Activated CD4-positive, alpha-beta T cell treated with anti-CD3 and anti-CD28 coated beads, Interleukin-2, Interleukin-6, amounts not matched to agents 100 ng/mL and 50 ng/mL, durations not matched to agents 16 hours and 8 hours (primary cell): Measurements from ENCODE around the gene GRIN3B.
"Not testable (repeated sequence)": the region's sequence is repeated elsewhere in the genome, so short reads cannot be mapped to it uniquely, and the experiment has no call there.

Source experiments
- DNase-seq: peaks from one replicate; pipeline ENCODE4 v3.0.0-alpha.2; 2020

GRIN3B gene

DNA sequence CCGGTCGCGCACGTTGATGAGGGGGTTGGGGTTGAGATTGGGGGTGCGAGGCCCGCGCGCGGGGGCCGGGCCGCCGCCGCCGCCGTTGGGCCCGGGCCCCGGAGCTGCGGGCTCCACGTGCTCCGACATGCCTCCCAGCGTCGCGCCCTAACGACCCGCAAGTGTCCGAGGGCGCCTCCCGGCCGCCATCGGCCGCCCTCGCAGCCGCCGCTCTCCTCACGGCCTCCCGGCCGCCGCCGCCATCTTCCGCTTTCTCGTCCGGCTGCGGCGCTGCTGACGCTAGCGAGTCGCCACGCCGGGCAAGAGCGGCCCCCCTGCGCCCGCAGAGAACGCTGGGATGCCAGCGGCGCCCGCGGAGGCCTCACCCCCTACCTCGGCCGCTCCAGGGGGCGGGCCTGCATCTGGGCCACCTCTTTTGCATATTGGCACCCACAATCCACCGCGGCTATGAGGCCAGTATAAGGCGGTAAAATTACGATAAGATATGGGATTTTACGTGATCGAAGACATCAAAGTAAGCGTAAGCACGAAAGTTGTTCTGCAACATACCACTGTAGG lies 20.7 kb downstream of the GRIN3B start, which contains the start of gene TMEM259:
Gene TMEM259, minus strand, starts transcription at position 256 of the 558 bp plus-strand sequence. Its CDS starts 127 bp downstream, at position 129.
- peak; percentile 98 for DNase-seq

DNA sequence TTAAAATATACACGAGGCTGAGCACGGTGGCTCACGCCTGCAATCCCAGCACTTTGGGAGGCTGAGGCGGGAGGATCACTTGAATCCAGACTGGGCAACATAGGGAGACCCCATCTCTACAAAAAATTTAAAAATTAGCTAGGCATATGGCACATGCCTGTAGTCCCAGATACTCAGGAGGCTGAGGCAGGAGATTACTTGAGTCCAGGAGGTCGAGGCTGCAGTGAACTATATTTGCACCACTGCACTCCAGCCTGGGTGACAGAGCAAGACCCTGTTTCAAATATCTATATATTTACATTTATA lies 23.6 kb downstream of the GRIN3B start:
- DNase-seq, result not testable (repeated sequence)

DNA sequence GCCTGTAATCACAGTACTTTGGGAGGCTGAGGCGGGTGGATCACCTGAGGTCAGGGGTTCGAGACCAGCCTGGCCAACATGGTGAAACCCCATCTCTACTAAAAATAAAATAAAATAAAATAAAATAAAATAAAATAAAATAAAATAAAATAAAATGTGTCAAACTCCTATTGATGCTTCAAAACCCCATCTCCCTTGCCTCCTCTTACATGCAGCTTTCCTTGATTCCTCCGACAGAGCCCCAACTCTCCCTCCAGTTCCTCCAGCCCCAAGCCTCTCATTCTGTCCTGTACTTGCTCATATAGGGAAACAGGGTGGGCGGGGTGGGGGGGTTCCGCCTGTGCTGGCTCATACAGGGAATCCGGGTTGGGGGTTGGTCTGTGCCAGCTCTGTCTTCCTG lies 24.9 kb downstream of the GRIN3B start:
- not testable (repeated sequence) for DNase-seq

DNA sequence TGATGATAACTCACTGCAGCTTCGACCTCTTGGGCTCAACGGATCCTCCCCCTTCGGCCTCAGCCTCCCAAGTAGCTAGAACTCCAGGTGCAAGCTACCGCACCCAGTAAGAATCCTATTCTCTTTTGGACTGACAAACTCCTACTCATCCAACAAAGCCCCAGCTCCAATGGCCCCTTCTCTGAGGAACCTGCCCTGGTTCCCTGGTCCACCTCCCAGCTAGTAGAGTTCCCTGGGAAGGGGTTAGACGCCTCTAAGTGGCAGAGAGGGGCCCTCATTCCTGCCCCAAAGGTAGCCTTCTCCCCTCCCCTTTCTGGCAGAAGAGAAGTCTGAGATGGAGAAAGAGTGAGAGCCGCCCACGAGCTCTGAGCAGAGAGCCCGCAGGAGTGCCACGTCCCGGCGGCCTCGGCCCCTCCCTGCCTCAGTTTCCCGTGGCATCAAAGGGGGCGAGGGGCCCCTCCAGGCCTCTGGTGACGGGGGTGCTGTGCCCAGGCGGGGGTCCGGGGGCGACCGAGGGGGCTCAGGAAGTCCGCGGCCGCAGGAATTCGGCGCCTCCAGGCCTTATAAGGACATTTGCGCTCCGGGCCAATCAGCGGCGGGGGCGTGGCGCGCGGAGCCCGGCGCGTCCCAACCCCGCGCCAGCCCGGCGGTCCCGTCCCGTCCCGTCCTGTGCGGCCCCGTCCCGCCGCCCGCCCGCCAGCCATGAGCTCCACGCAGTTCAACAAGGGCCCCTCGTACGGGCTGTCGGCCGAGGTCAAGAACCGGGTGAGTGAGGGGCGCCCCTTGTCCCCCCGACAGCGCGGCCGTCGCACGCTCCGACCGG lies 26.0 kb downstream of the GRIN3B start, which contains the start of gene CNN2:
Gene CNN2, plus strand, starts transcription at position 649 of the 823 bp plus-strand sequence. Its CDS starts 54 bp downstream, at position 703.
- peak; percentile 75 for DNase-seq

DNA sequence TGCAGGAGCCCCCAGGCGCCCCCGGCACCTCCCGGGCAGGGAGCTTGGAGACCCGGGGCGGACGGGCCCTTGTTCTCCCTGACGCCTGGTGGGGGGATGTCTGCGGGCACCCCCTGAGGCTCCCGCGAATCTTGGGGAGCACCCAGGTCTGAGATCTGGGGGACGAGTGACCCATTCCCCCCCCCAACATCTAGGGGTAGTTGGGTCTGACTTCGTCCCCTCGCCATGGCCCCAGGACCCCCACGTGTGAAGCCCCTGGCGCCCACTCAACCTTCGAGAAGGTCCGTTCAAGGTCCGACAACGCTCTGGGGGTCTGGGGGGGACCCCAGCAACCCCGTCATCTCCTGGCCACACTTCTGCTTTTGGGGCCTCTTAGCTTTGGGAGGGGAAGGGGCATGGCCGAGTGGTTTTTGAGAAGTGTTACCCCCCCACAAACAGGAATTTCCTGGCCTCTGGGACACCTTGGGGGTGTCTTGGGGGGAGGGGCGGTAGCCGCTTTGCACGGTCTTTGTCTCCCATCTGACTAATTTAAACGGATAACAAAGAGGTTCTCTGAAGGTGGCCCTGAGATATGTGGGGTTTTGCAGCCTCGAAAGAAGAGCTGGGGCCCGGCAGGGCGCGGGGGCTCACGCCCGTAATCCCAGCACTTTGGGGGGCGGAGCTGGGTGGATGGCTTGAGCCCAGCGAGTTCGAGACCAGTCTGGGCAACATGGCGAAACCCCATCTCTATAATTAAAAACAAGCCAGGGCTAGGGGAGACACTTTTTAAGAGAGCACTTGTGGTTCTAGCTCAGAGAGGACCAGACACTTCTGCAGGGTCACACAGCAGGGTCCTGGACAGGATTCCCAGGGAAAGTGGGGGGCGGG lies 26.8 kb downstream of the GRIN3B start:
- DNase-seq, result peak; percentile 47

DNA sequence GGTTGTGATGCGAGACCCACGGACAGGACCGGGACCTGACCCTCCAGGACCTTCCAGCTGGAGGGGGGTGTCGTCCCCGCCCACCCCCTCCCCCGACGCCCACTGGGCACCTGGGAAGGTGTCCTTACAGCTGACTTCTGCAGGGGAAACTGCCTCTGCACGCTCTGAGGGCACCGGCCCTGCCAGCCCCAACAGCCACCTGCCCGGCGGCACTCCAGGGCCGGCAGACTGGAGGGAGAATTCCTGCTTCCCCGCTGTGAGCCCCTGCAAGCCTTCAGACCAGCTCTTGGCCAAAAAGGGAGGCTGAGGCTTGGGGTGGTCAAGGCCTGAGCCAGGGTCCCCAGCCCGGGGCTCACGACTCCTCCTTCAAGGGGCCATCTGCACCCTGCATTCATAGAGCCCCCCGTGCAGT lies 27.4 kb downstream of the GRIN3B start:
- no peak for DNase-seq

DNA sequence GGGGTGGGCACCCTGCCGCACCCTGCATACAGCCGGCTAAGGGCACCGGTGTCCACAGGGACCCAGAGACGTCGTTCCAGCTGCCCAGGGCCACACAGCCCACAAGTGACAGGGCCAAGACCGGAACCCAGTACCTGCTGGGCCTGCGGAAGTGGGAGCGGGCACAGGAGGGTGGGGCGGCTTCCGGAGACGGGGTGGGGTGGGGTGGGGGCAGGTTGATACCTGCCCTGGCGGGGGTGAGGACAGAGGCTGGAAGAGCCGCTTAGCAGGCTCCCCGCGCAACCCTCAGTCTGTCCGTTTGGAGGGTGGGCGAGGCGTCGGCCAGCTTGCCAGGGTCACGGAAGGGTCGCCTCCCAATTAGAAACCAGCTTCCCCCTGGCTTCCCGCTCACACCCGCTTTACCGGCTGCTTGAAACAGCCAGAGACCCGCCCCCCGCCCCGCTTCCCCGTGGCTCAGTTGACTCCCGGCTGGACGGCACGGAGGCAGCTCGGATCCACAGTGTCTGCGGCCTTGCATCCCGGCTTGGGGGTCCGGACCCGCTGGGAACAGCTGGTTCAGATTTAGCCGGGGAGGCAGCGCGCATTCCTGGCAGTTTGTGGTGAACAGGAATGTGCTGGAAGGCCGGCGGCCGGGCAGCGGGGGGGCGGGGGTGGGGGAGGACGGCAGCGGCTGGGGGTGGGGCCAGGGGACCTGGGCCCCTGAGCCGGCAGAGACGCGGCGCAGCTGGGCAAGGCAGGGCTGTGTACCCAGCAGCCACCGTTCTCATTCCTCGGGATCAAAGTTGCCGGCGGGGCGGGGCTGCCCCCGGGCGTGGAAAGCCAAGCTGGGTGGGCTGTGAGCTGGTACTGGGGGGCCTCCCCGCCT lies 28.1 kb downstream of the GRIN3B start:
- peak; percentile 71 for DNase-seq

DNA sequence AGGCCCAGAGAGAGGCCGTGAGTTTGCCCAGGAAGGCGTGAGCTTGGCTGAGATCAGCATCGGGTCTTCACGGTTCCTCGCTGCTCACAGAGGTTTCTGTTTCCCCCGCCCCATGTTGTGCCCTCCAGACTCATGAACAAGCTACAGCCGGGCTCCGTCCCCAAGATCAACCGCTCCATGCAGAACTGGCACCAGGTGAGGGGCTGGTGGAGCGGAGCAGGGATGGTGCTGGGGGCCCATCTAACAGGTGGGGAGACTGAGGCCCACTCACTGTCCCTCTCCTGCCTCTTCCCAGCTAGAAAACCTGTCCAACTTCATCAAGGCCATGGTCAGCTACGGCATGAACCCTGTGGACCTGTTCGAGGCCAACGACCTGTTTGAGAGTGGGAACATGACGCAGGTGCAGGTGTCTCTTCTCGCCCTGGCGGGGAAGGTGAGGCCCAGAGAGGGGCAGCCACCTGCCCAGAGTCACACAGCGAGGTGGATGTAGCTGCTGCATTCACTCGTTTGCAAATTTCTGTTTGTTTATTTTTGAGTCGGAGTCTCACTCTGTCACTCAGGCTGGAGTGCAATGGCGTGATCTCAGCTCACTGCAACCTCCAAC lies 32.1 kb downstream of the GRIN3B start:
- DNase-seq, result no peak

DNA sequence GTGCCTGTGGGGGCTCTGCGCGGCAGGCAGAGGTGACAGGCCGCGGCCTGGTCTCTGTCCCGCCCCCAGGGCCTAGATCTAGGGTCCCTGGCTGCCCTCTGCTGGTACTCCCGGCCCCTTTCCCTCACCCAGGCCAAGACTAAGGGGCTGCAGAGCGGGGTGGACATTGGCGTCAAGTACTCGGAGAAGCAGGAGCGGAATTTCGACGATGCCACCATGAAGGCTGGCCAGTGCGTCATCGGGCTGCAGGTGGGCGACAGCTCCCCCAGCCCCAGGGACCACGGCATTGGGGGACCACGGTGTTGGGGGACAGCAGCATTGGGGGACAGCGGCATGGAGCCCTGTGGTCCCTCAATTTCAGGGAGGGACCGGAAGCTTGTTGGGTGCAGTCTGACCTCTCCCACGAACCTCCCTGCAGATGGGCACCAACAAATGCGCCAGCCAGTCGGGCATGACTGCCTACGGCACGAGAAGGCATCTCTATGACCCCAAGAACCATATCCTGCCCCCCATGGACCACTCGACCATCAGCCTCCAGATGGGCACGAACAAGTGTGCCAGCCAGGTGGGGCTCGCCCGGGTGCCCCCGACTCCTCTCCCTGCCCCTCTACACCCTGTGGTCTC lies 35.9 kb downstream of the GRIN3B start:
- no peak for DNase-seq

DNA sequence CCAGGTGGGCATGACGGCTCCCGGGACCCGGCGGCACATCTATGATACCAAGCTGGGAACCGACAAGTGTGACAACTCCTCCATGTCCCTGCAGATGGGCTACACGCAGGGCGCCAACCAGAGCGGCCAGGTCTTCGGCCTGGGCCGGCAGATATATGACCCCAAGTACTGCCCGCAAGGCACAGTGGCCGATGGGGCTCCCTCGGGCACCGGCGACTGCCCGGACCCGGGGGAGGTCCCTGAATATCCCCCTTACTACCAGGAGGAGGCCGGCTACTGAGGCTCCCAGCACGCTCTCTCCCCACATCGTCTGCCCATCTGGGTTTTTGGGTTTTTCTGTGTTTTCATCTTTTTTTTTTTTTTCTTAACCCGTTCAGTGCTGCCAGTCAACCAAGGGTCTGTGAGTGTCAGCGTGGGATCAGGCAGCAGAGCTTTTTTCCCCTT lies 37.4 kb downstream of the GRIN3B start:
- no peak for DNase-seq

DNA sequence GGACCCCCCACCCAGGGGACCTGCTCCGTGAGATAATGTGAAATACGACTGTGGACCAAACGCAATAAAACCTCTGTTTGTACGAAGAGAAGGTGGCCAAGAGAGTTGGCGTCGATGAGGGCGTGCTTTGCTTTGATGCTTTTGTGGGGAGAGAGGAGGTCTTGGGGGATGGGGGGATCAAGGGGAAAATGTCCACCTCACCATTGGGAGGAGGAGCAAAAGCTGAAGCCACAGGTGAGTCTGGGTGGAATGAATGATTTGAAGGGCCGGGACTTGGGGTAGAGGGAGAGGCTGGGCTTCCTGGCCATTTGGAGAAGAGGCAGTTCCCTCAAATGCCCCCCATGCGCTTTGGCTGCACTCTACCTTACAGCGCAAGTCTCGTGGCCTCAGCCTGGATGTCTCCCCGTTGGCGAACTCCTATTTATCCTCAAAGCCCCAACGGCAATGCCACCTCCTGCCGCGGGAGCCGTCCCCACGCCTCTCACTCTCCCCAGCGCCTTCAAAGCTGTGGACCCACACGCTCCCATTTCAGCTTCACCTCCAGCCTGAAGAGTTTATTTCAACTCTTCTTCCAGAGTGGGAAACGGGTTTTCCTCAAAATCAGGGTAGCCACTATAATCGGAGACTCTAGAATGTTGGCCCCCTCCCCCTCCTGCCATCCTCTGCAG lies 38.9 kb downstream of the GRIN3B start:
- DNase-seq, result no peak

DNA sequence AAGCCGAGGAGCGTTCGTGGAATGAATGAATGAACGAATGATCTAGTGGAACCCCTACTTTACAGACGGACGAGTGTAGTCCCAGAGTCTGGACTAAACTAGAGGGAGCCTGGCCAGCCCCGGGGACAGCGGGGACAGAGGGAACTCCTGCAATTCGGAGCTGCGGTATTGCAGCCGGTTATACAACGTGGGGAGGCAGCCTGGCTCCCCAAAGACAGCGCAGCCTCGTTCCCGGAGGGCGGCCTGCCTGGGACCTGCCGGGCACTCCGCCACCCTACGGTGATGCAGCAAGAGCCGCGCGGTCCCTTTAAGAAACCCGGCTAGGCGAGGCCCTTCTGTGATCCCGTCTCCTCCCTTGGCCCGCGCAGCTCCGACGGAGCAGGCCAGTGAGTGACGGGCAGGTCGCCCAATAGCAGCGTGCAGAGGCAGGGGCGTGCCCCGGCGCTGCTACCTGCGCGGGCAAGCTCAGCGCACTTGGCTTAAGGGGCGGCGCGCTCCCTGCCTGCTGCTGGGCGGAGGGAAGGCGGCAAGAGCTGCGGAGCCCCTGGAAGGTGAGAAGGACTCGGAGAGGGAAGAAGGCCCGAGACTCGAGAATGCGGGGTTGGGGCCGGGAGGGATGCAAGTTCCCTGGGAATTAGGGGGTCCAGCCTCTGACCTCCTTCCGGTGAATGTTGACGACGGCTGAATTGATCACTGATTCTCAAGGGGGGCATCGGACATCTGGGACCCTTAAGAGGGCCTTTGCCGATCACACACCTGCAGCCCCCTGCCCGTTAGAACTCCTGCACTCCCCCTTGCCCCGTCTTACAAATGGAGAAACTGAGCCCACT lies 39.6 kb downstream of the GRIN3B start, which contains the start of gene ABCA7:
Gene ABCA7, plus strand, starts transcription at position 462 of the 830 bp plus-strand sequence. CDS start 1,255 bp downstream, outside the sequence.
- DNase-seq, result peak; percentile 100

DNA sequence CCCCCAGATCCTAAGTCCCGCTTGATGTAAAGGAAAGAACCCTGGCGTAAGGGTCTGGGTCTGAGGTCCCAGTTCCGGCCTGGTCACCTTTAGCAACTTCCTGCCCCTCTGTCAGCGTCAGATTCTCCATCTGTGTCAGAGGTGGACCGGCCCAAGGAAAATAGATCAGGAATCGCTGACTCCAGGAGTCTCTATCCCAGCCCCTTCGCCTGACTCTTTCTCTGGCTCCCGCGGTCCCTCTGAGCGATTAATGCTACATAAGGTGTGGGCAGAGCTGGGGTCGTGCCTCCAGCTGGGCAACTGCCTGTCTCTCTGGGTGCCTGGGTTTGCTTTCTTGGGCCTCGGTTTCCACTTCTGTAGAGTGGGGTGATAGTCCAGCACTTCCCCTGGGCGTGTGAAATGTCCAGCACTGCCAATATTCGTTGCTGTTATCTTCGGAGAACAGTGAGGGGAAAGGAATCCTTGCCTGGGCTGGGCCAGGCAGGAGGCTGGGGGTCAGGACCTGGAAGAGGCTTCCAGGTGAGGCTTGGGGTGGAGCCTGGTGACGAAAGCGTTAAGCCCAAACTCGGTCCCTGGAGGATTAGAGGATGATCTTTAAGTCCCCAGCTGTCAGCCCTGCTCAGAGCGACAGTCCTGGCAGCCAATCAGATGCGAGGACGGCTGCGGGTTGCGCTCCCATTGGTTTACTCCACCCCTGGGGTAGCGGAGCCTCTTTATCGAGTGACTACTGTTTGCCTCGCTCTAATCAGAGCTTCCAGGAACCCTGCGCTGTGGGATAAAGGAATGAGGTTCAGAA lies 40.5 kb downstream of the GRIN3B start:
- DNase-seq, result peak; percentile 94

DNA sequence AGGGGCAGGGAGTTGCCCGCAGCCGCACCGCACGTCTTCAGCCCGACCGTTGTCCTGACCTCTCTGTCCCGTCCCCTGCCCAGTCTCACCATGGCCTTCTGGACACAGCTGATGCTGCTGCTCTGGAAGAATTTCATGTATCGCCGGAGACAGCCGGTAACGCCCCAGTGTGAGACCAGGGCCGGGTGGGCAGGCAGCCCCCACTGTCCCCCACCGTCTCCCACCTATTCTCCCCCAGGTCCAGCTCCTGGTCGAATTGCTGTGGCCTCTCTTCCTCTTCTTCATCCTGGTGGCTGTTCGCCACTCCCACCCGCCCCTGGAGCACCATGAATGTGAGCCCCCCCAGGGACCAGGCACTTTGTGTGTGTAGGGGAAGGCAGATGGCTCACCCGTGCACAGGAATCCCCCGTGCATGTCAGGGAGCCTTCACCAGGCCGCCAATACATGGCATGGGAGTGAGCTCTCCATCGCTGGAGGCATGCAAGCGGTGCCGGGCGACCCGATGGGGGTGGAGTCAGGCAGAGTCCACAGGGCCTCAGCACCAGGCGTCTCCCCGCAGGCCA lies 41.1 kb downstream of the GRIN3B start:
- DNase-seq, result no peak

DNA sequence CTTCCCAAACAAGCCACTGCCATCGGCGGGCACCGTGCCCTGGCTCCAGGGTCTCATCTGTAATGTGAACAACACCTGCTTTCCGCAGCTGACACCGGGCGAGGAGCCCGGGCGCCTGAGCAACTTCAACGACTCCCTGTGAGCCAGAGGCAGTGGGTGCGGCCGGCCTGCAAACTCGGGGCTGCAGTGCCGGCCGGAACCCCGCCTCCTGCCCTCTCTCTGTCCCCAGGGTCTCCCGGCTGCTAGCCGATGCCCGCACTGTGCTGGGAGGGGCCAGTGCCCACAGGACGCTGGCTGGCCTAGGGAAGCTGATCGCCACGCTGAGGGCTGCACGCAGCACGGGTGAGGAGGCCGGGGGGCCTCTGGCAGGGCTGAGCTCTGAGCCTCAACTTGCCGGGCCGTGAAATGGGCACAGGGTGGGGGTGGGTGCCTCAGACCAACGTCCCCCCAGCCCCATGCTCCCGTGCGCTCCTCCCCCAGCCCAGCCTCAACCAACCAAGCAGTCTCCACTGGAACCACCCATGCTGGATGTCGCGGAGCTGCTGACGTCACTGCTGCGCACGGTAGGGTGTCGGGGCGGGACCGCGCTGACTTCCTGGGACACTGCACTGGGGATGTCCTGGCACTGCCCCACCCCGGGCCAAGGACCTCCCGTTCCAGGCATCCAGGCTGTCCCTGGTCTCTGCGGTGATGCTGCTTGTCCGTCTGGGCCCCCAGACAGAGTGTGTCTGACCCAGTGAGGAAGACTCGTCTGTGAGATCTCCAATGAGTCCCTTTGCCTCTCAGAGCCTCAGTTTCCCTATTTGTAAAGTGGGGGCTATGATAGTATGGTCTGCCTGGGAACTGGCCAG lies 41.8 kb downstream of the GRIN3B start:
- no peak for DNase-seq

DNA sequence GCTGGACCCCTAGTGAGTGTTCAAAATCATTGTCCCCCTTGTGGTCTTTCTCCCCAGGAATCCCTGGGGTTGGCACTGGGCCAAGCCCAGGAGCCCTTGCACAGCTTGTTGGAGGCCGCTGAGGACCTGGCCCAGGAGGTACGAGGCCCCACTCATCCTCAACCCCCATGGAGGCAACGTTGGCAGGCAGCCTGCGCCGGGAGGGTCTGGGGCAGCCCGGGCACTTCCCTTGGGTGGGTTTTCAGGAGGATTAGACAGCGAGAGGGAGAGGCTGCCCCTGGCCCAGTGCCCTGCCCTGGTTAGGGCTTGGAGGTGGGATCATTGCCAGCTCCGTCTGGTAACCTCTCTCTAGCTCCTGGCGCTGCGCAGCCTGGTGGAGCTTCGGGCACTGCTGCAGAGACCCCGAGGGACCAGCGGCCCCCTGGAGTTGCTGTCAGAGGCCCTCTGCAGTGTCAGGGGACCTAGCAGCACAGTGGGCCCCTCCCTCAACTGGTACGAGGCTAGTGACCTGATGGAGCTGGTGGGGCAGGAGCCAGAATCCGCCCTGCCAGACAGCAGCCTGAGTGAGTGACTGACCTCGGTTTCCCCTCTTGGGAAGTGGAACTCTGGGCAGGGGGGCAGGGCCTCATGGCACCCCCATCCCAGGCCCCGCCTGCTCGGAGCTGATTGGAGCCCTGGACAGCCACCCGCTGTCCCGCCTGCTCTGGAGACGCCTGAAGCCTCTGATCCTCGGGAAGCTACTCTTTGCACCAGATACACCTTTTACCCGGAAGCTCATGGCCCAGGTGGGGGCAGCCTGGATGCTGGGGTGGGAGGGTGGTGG lies 42.7 kb downstream of the GRIN3B start:
- DNase-seq, result no peak

DNA sequence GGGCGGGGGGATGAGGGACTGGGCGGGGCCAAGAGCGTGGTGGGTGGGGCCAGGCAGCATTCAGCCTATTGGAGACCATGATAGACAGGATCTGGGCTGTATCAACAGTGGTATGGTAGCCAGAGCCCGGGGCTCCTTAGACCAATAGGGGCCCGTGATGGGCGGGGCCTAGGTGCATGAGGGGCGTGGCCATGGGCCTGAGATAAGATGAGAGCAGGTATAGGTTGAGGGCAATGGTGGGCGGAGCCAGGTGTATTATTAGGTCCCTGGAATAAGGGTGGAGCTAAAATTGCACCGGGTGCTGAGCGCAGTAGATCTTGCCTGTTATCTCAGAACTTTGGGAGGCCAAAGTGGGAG lies 45.0 kb downstream of the GRIN3B start:
- DNase-seq, result peak; percentile 76
